Measurements from ENCODE around the gene TAS2R30.
"Not testable (repeated sequence)": the region's sequence is repeated elsewhere in the genome, so short reads cannot be mapped to it uniquely, and the experiment has no call there.

- TF ChIP-seq GTF2I (CRISPR knock-in tag; conservative IDR thresholded peaks at IDR 0.05); IRF1 (CRISPR knock-in tag; IDR thresholded peaks at IDR 0.05); CREM (CRISPR knock-in tag; IDR thresholded peaks at IDR 0.05); FOXJ3 (CRISPR knock-in tag; IDR thresholded peaks at IDR 0.05; ENCODE audit: borderline replicate concordance); ZNF219 (CRISPR knock-in tag; IDR thresholded peaks at IDR 0.05; ENCODE audit: borderline replicate concordance); IRF2 (CRISPR knock-in tag; IDR thresholded peaks at IDR 0.05; ENCODE audit: borderline replicate concordance, low read depth); SMAD3 (CRISPR knock-in tag; IDR thresholded peaks at IDR 0.05; ENCODE audit: borderline replicate concordance); MYBL2 (CRISPR knock-in tag; IDR thresholded peaks at IDR 0.05); TCF7 (CRISPR knock-in tag; IDR thresholded peaks at IDR 0.05; ENCODE audit: low read depth): not testable (repeated sequence)
- TF ChIP-seq, protein P1, sequence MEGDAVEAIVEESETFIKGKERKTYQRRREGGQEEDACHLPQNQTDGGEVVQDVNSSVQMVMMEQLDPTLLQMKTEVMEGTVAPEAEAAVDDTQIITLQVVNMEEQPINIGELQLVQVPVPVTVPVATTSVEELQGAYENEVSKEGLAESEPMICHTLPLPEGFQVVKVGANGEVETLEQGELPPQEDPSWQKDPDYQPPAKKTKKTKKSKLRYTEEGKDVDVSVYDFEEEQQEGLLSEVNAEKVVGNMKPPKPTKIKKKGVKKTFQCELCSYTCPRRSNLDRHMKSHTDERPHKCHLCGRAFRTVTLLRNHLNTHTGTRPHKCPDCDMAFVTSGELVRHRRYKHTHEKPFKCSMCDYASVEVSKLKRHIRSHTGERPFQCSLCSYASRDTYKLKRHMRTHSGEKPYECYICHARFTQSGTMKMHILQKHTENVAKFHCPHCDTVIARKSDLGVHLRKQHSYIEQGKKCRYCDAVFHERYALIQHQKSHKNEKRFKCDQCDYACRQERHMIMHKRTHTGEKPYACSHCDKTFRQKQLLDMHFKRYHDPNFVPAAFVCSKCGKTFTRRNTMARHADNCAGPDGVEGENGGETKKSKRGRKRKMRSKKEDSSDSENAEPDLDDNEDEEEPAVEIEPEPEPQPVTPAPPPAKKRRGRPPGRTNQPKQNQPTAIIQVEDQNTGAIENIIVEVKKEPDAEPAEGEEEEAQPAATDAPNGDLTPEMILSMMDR (IDR thresholded peaks at IDR 0.05), result not testable (repeated sequence)
- TF ChIP-seq, protein P2, sequence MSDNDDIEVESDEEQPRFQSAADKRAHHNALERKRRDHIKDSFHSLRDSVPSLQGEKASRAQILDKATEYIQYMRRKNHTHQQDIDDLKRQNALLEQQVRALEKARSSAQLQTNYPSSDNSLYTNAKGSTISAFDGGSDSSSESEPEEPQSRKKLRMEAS (CRISPR knock-in tag; IDR thresholded peaks at IDR 0.05), result not testable (repeated sequence)
- TF ChIP-seq, protein P3, sequence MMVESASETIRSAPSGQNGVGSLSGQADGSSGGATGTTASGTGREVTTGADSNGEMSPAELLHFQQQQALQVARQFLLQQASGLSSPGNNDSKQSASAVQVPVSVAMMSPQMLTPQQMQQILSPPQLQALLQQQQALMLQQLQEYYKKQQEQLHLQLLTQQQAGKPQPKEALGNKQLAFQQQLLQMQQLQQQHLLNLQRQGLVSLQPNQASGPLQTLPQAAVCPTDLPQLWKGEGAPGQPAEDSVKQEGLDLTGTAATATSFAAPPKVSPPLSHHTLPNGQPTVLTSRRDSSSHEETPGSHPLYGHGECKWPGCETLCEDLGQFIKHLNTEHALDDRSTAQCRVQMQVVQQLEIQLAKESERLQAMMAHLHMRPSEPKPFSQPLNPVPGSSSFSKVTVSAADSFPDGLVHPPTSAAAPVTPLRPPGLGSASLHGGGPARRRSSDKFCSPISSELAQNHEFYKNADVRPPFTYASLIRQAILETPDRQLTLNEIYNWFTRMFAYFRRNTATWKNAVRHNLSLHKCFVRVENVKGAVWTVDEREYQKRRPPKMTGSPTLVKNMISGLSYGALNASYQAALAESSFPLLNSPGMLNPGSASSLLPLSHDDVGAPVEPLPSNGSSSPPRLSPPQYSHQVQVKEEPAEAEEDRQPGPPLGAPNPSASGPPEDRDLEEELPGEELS (CRISPR knock-in tag; IDR thresholded peaks at IDR 0.05), result not testable (repeated sequence)
Measured at GRCh38 chr12:11114130-11114529, 20.3 kb downstream of the TAS2R30 start.
